HEK293 (cell line): ENCODE results near the gene THBS3.
A peak's percentile ranks its signal among the peaks of the same experiment; 100 is the strongest.

ENCODE experiments used
- GLIS1 ChIP-seq: fragments of 450-650 bp; formaldehyde crosslinking; IDR thresholded peaks from 2 replicates; pipeline ENCODE4 v1.5.1; 2016; ENCODE audit warnings: missing biosample characterization, missing genetic modification characterization
- IKZF3 ChIP-seq: fragments of 450-650 bp; IDR thresholded peaks from 2 replicates; pipeline ENCODE4 v1.5.0; 2018; ENCODE audit warnings: missing biosample characterization, mild to moderate bottlenecking, missing genetic modification characterization, moderate library complexity
- OSR2 ChIP-seq: fragments of 450-650 bp; formaldehyde crosslinking; IDR thresholded peaks from 2 replicates; pipeline ENCODE4 v1.5.1; 2016; ENCODE audit warnings: missing biosample characterization, missing genetic modification characterization
- PRDM1 ChIP-seq: fragments of 450-650 bp; formaldehyde crosslinking; IDR thresholded peaks from 2 replicates; pipeline ENCODE4; 2016; ENCODE audit warnings: missing biosample characterization, missing genetic modification characterization
- SP2 ChIP-seq: fragments of 450-650 bp; formaldehyde crosslinking; IDR thresholded peaks from 2 replicates; pipeline ENCODE4 v1.5.1; 2016; ENCODE audit warnings: missing biosample characterization, missing genetic modification characterization
- YY1 ChIP-seq: fragments of 450-650 bp; formaldehyde crosslinking; IDR thresholded peaks from 2 replicates; pipeline ENCODE4 v1.5.1; 2018; ENCODE audit warnings: missing biosample characterization, missing genetic modification characterization
- ZBTB17 ChIP-seq: fragments of 450-650 bp; formaldehyde crosslinking; IDR thresholded peaks from 2 replicates; pipeline ENCODE4 v1.5.1; 2016; ENCODE audit warnings: missing biosample characterization, missing genetic modification characterization
- ZBTB20 ChIP-seq: fragments of 450-650 bp; formaldehyde crosslinking; IDR thresholded peaks from 2 replicates; pipeline ENCODE4 v1.5.1; 2016; ENCODE audit warnings: missing biosample characterization, missing genetic modification characterization
- ZBTB48 ChIP-seq: fragments of 450-650 bp; formaldehyde crosslinking; IDR thresholded peaks from 2 replicates; pipeline ENCODE4 v1.5.1; 2016; ENCODE audit warnings: missing biosample characterization, missing genetic modification characterization
- ZIC2 ChIP-seq: fragments of 450-650 bp; formaldehyde crosslinking; IDR thresholded peaks from 2 replicates; pipeline ENCODE4 v1.5.1; 2016; ENCODE audit warnings: missing biosample characterization, missing genetic modification characterization
- ZNF114 ChIP-seq: fragments of 450-650 bp; formaldehyde crosslinking; IDR thresholded peaks from 2 replicates; pipeline ENCODE4 v1.5.0; 2017; ENCODE audit warnings: missing biosample characterization, missing genetic modification characterization
- ZNF132 ChIP-seq: fragments of 450-650 bp; formaldehyde crosslinking; IDR thresholded peaks from 2 replicates; pipeline ENCODE4 v1.5.1; 2017; ENCODE audit warnings: missing biosample characterization, missing genetic modification characterization, borderline replicate concordance
- ZNF221 ChIP-seq: fragments of 450-650 bp; formaldehyde crosslinking; IDR thresholded peaks from 2 replicates; pipeline ENCODE4 v1.5.1; 2017; ENCODE audit warnings: missing biosample characterization, missing genetic modification characterization, borderline replicate concordance
- ZNF23 ChIP-seq: fragments of 450-650 bp; formaldehyde crosslinking; IDR thresholded peaks from 2 replicates; pipeline ENCODE4 v1.5.1; 2016; ENCODE audit warnings: missing biosample characterization, missing genetic modification characterization, borderline replicate concordance
- ZNF335 ChIP-seq: fragments of 450-650 bp; formaldehyde crosslinking; conservative IDR thresholded peaks from 2 replicates; pipeline ENCODE4 v1.5.1; 2016; ENCODE audit warnings: missing biosample characterization, missing genetic modification characterization
- ZNF416 ChIP-seq: fragments of 450-650 bp; formaldehyde crosslinking; IDR thresholded peaks from 2 replicates; pipeline ENCODE4 v1.5.1; 2016; ENCODE audit warnings: missing biosample characterization, missing genetic modification characterization
- ZNF433 ChIP-seq: fragments of 450-650 bp; formaldehyde crosslinking; IDR thresholded peaks from 2 replicates; pipeline ENCODE4 v1.5.1; 2016; ENCODE audit warnings: missing biosample characterization, missing genetic modification characterization, low read depth
- ZNF544 ChIP-seq: fragments of 450-650 bp; formaldehyde crosslinking; IDR thresholded peaks from 2 replicates; pipeline ENCODE4 v1.5.0; 2017; ENCODE audit warnings: missing biosample characterization, missing genetic modification characterization
- ZNF548 ChIP-seq: fragments of 450-650 bp; formaldehyde crosslinking; IDR thresholded peaks from 2 replicates; pipeline ENCODE4 v1.5.1; 2016; ENCODE audit warnings: missing biosample characterization, missing genetic modification characterization
- ZNF600 ChIP-seq: fragments of 450-650 bp; formaldehyde crosslinking; IDR thresholded peaks from 2 replicates; pipeline ENCODE4 v1.5.1; 2016; ENCODE audit warnings: missing biosample characterization, missing genetic modification characterization
- ZNF610 ChIP-seq: fragments of 450-650 bp; formaldehyde crosslinking; IDR thresholded peaks from 2 replicates; pipeline ENCODE4 v1.5.1; 2016; ENCODE audit warnings: missing biosample characterization, missing genetic modification characterization, borderline replicate concordance
- ZNF664 ChIP-seq: fragments of 450-650 bp; formaldehyde crosslinking; IDR thresholded peaks from 2 replicates; pipeline ENCODE4 v1.5.1; 2016; ENCODE audit warnings: missing biosample characterization, missing genetic modification characterization
- ZNF792 ChIP-seq: fragments of 450-650 bp; formaldehyde crosslinking; IDR thresholded peaks from 2 replicates; pipeline ENCODE4 v1.5.1; 2016; ENCODE audit warnings: missing biosample characterization, missing genetic modification characterization
- TF ChIP-seq, protein P1 (sequence below): fragments of 450-650 bp; formaldehyde crosslinking; IDR thresholded peaks from 2 replicates; pipeline ENCODE4 v1.5.1; 2016; ENCODE audit warnings: missing biosample characterization, missing genetic modification characterization
- TF ChIP-seq, protein P2 (sequence below): fragments of 450-650 bp; formaldehyde crosslinking; IDR thresholded peaks from 2 replicates; pipeline ENCODE4 v1.5.1; 2016; ENCODE audit warnings: missing biosample characterization, missing genetic modification characterization
- TF ChIP-seq, protein P3 (sequence below): fragments of 450-650 bp; formaldehyde crosslinking; IDR thresholded peaks from 2 replicates; pipeline ENCODE4 v1.5.1; 2016; ENCODE audit warnings: missing biosample characterization, missing genetic modification characterization
- TF ChIP-seq, protein P4 (sequence below): fragments of 450-650 bp; IDR thresholded peaks from 2 replicates; pipeline ENCODE4 v1.5.1; 2018; ENCODE audit warnings: missing biosample characterization, missing genetic modification characterization
- TF ChIP-seq, protein P5 (sequence below): fragments of 450-650 bp; formaldehyde crosslinking; conservative IDR thresholded peaks from 2 replicates; pipeline ENCODE4 v1.5.1; 2016; ENCODE audit warnings: low read depth, missing biosample characterization, missing genetic modification characterization

Gene THBS3

DNA sequence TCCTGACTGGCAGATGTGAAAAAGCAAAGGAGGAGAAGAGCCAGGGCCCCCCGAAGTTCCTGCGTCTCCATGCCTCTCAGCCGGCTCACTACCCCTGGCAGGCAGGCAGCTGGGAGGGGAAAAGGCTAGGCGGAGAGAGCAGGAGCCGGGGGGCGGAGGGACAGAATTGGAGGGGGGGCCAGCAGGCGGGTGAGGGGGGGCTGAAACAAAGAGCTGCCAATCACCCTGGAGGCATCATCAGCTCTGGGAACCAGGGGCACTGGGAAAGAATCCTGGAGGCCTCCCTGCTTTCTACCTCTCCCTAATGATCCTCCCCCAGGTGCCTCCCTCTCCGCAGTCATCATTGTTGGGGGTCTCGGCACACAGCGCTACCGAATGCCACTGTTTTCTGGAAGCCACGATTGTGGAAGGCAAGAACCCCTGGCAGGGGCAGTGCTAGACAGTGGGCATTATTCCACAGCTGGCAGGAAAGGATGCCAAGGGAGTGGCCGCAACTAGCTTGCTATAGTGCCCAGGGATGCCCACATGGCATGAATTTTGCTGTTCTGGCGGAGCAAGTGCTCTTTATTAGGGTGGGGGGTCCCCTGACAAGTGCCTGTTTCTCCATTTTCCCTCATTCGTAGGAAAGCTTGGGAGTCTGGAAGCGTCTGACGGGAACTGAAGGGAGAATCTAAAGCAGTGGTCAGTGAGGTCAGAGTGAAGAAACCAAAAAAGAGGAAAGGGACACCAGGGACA, at the start of gene THBS3 (continued):
- no peak for TF ChIP-seq ZNF132 (tag by site-specific recombination)
- TF ChIP-seq, protein P1, sequence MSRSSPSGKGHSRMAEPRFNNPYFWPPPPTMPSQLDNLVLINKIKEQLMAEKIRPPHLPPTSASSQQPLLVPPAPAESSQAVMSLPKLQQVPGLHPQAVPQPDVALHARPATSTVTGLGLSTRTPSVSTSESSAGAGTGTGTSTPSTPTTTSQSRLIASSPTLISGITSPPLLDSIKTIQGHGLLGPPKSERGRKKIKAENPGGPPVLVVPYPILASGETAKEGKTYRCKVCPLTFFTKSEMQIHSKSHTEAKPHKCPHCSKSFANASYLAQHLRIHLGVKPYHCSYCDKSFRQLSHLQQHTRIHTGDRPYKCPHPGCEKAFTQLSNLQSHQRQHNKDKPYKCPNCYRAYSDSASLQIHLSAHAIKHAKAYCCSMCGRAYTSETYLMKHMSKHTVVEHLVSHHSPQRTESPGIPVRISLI = no peak
- no peak for TF ChIP-seq ZNF792 (tag by site-specific recombination)
- no peak for TF ChIP-seq ZNF221
- TF ChIP-seq, protein P2, sequence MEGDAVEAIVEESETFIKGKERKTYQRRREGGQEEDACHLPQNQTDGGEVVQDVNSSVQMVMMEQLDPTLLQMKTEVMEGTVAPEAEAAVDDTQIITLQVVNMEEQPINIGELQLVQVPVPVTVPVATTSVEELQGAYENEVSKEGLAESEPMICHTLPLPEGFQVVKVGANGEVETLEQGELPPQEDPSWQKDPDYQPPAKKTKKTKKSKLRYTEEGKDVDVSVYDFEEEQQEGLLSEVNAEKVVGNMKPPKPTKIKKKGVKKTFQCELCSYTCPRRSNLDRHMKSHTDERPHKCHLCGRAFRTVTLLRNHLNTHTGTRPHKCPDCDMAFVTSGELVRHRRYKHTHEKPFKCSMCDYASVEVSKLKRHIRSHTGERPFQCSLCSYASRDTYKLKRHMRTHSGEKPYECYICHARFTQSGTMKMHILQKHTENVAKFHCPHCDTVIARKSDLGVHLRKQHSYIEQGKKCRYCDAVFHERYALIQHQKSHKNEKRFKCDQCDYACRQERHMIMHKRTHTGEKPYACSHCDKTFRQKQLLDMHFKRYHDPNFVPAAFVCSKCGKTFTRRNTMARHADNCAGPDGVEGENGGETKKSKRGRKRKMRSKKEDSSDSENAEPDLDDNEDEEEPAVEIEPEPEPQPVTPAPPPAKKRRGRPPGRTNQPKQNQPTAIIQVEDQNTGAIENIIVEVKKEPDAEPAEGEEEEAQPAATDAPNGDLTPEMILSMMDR (tag by site-specific recombination) = no peak
- TF ChIP-seq ZBTB17 = no peak
- TF ChIP-seq ZNF335 = peak; percentile 96; the same call in 1 of the 2 replicates
- no peak for TF ChIP-seq ZNF433 (tag by site-specific recombination)
- no peak for TF ChIP-seq ZNF23 (tag by site-specific recombination)
- TF ChIP-seq ZIC2 = peak; percentile 28; the same call in 1 of the 2 replicates
- TF ChIP-seq PRDM1 = 0 out of 2 replicates have a peak, but pooled peaks have one; percentile 19
- TF ChIP-seq ZNF548 = no peak
- TF ChIP-seq GLIS1 = peak; percentile 51
- no peak for TF ChIP-seq ZNF544 (tag by site-specific recombination)
- no peak for TF ChIP-seq ZNF610 (tag by site-specific recombination)
- TF ChIP-seq YY1 (tag by site-specific recombination) = no peak
- TF ChIP-seq, protein P3, sequence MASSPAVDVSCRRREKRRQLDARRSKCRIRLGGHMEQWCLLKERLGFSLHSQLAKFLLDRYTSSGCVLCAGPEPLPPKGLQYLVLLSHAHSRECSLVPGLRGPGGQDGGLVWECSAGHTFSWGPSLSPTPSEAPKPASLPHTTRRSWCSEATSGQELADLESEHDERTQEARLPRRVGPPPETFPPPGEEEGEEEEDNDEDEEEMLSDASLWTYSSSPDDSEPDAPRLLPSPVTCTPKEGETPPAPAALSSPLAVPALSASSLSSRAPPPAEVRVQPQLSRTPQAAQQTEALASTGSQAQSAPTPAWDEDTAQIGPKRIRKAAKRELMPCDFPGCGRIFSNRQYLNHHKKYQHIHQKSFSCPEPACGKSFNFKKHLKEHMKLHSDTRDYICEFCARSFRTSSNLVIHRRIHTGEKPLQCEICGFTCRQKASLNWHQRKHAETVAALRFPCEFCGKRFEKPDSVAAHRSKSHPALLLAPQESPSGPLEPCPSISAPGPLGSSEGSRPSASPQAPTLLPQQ = no peak
- 0 out of 2 replicates have a peak, but pooled peaks have one; percentile 20 for TF ChIP-seq IKZF3 (tag by site-specific recombination)
- no peak for TF ChIP-seq ZNF416
- no peak for TF ChIP-seq ZBTB48
- TF ChIP-seq ZNF600 (tag by site-specific recombination) = peak; percentile 37; the same call in 1 of the 2 replicates
- TF ChIP-seq SP2 (tag by site-specific recombination) = 0 out of 2 replicates have a peak, but pooled peaks have one; percentile 2
- TF ChIP-seq, protein P4, sequence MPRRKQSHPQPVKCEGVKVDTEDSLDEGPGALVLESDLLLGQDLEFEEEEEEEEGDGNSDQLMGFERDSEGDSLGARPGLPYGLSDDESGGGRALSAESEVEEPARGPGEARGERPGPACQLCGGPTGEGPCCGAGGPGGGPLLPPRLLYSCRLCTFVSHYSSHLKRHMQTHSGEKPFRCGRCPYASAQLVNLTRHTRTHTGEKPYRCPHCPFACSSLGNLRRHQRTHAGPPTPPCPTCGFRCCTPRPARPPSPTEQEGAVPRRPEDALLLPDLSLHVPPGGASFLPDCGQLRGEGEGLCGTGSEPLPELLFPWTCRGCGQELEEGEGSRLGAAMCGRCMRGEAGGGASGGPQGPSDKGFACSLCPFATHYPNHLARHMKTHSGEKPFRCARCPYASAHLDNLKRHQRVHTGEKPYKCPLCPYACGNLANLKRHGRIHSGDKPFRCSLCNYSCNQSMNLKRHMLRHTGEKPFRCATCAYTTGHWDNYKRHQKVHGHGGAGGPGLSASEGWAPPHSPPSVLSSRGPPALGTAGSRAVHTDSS = no peak
- no peak for TF ChIP-seq ZNF664
- TF ChIP-seq ZNF114 (tag by site-specific recombination) = no peak
- TF ChIP-seq, protein P5, sequence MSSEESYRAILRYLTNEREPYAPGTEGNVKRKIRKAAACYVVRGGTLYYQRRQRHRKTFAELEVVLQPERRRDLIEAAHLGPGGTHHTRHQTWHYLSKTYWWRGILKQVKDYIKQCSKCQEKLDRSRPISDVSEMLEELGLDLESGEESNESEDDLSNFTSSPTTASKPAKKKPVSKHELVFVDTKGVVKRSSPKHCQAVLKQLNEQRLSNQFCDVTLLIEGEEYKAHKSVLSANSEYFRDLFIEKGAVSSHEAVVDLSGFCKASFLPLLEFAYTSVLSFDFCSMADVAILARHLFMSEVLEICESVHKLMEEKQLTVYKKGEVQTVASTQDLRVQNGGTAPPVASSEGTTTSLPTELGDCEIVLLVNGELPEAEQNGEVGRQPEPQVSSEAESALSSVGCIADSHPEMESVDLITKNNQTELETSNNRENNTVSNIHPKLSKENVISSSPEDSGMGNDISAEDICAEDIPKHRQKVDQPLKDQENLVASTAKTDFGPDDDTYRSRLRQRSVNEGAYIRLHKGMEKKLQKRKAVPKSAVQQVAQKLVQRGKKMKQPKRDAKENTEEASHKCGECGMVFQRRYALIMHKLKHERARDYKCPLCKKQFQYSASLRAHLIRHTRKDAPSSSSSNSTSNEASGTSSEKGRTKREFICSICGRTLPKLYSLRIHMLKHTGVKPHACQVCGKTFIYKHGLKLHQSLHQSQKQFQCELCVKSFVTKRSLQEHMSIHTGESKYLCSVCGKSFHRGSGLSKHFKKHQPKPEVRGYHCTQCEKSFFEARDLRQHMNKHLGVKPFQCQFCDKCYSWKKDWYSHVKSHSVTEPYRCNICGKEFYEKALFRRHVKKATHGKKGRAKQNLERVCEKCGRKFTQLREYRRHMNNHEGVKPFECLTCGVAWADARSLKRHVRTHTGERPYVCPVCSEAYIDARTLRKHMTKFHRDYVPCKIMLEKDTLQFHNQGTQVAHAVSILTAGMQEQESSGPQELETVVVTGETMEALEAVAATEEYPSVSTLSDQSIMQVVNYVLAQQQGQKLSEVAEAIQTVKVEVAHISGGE = no peak
- no peak for TF ChIP-seq ZBTB20 (tag by site-specific recombination)
- TF ChIP-seq OSR2 (tag by site-specific recombination) = peak; percentile 49
- TF ChIP-seq, all 188 proteins: peak for 11
